H9 (cell line): ENCODE data around the gene BATF. TPM values are rescaled to one million over a fixed set of nuclear protein-coding genes. Genes with fewer than 3 reads are reported as not detected.

ENCODE experiments used
- DNase-seq: peaks from one replicate; pipeline ENCODE4 v3.0.0-alpha.2; 2017
- H2AFZ ChIP-seq: one replicate; pipeline ENCODE4 v1.6.1; 2013; ENCODE audit warnings: mild to moderate bottlenecking, low read length, control low read depth, moderate library complexity
- H2AK5ac ChIP-seq: 2 replicates; pipeline ENCODE4 v1.6.1; 2013; ENCODE audit warnings: low read length, control low read depth, mixed read lengths; ENCODE audit not compliant: insufficient read length
- H2BK120ac ChIP-seq: one replicate; pipeline ENCODE4 v1.6.1; 2013; ENCODE audit warnings: low read depth, mild to moderate bottlenecking, low read length, control low read depth, inconsistent platforms; ENCODE audit not compliant: poor library complexity, severe bottlenecking
- H2BK12ac ChIP-seq: 2 replicates; pipeline ENCODE4 v1.6.1; 2013; ENCODE audit warnings: low read length, control low read depth, mixed read lengths, low read depth; ENCODE audit not compliant: insufficient read length
- H2BK15ac ChIP-seq: 2 replicates; pipeline ENCODE4 v1.6.1; 2013; ENCODE audit warnings: low read depth, low read length, control low read depth
- H2BK20ac ChIP-seq: one replicate; pipeline ENCODE4 v1.6.1; 2013; ENCODE audit warnings: low read depth, mild to moderate bottlenecking, low read length, control low read depth, inconsistent platforms; ENCODE audit not compliant: poor library complexity, severe bottlenecking
- H2BK5ac ChIP-seq: 2 replicates; pipeline ENCODE4 v1.6.1; 2013; ENCODE audit warnings: low read length, control low read depth, mixed read lengths; ENCODE audit not compliant: insufficient read length
- H3K14ac ChIP-seq: 2 replicates; pipeline ENCODE4 v1.6.1; 2013; ENCODE audit warnings: low read length, control low read depth; ENCODE audit not compliant: insufficient read depth
- H3K18ac ChIP-seq: 2 replicates; pipeline ENCODE4 v1.6.1; 2013; ENCODE audit warnings: low read depth, mild to moderate bottlenecking, mixed read lengths, low read length, control low read depth; ENCODE audit not compliant: insufficient read length
- H3K23ac ChIP-seq: 2 replicates; pipeline ENCODE4 v1.6.1; 2013; ENCODE audit warnings: low read length, control low read depth, mixed read lengths, low read depth; ENCODE audit not compliant: insufficient read length
- H3K23me2 ChIP-seq: 2 replicates; pipeline ENCODE4 v1.6.1; 2013; ENCODE audit warnings: low read depth, mild to moderate bottlenecking, mixed read lengths, low read length, control low read depth; ENCODE audit not compliant: insufficient read length, poor library complexity, severe bottlenecking
- H3K27ac ChIP-seq: 2 replicates; pipeline ENCODE4 v1.5.1; 2013; ENCODE audit warnings: low read length, control low read depth, mixed read lengths, low read depth; ENCODE audit not compliant: insufficient read length
- H3K27me3 ChIP-seq: 2 replicates; pipeline ENCODE4 v1.6.1; 2013; ENCODE audit warnings: low read length, control low read depth, inconsistent platforms; ENCODE audit not compliant: insufficient read depth
- H3K4ac ChIP-seq: 2 replicates; pipeline ENCODE4 v1.6.1; 2013; ENCODE audit warnings: low read depth, mild to moderate bottlenecking, control low read depth, inconsistent platforms, low read length, moderate library complexity
- H3K4me1 ChIP-seq: 2 replicates; pipeline ENCODE4 v1.6.1; 2013; ENCODE audit warnings: low read length, control low read depth, inconsistent platforms; ENCODE audit not compliant: insufficient read depth
- H3K4me2 ChIP-seq: 2 replicates; pipeline ENCODE4 v1.6.1; 2013; ENCODE audit warnings: low read length, control low read depth, mixed read lengths; ENCODE audit not compliant: insufficient read length, insufficient read depth
- H3K56ac ChIP-seq: 2 replicates; pipeline ENCODE4 v1.6.1; 2013; ENCODE audit warnings: low read depth, mild to moderate bottlenecking, mixed read lengths, low read length, control low read depth; ENCODE audit not compliant: insufficient read length
- H3K79me1 ChIP-seq: 2 replicates; pipeline ENCODE4 v1.6.1; 2013; ENCODE audit warnings: low read depth, mild to moderate bottlenecking, moderate library complexity, low read length, control low read depth, inconsistent platforms; ENCODE audit not compliant: insufficient read depth, poor library complexity, severe bottlenecking
- H3K79me2 ChIP-seq: 2 replicates; pipeline ENCODE4 v1.6.1; 2013; ENCODE audit warnings: low read length, control low read depth, inconsistent platforms; ENCODE audit not compliant: insufficient read depth
- H3K9ac ChIP-seq: 2 replicates; pipeline ENCODE4 v1.6.1; 2013; ENCODE audit warnings: low read length, control low read depth, mixed read lengths; ENCODE audit not compliant: insufficient read length; ENCODE audit errors: extremely low read depth
- H3K9me3 ChIP-seq: one replicate; pipeline ENCODE4 v1.6.1; 2013; ENCODE audit warnings: low read depth, low read length, inconsistent platforms; ENCODE audit not compliant: control insufficient read depth
- H3T11ph ChIP-seq: one replicate; pipeline ENCODE4 v1.6.1; 2013; ENCODE audit warnings: mild to moderate bottlenecking, low read length, control low read depth, inconsistent platforms
- H4K20me1 ChIP-seq: one replicate; pipeline ENCODE4 v1.6.1; 2013; ENCODE audit not compliant: control insufficient read depth, insufficient read length, insufficient read depth
- H4K5ac ChIP-seq: 2 replicates; pipeline ENCODE4 v1.6.1; 2013; ENCODE audit warnings: low read depth, mild to moderate bottlenecking, mixed read lengths, low read length, control low read depth; ENCODE audit not compliant: insufficient read length
- H4K8ac ChIP-seq: replicated peaks from 2 replicates; pipeline ENCODE4 v1.6.1; 2013; ENCODE audit warnings: low read length, control low read depth, mixed read lengths, low read depth; ENCODE audit not compliant: insufficient read length
- H4K91ac ChIP-seq: 2 replicates; pipeline ENCODE4 v1.6.1; 2013; ENCODE audit warnings: low read depth, mild to moderate bottlenecking, moderate library complexity, mixed read lengths, low read length, control low read depth; ENCODE audit not compliant: insufficient read length
- H3K27ac Mint-ChIP-seq, 3 experiments: 2 replicates in 2 of 3; 3 replicates in 1 of 3; pipeline ENCODE4 v1.8.0; 2020 to 2021; ENCODE audit warnings: mixed read lengths in 3 of 3, mild to moderate bottlenecking in 1 of 3, moderate library complexity in 1 of 3
- H3K27me3 Mint-ChIP-seq: 2 replicates; pipeline ENCODE4 v1.8.0; 2021; ENCODE audit warnings: low read depth, mild to moderate bottlenecking, moderate library complexity, mixed read lengths
- H3K36me3 Mint-ChIP-seq, 3 experiments: 2 replicates in 2 of 3; 3 replicates in 1 of 3; pipeline ENCODE4 v1.8.0; 2020 to 2021; ENCODE audit warnings: low read depth in 3 of 3, mixed read lengths in 3 of 3; ENCODE audit not compliant: insufficient read depth in 1 of 3
- H3K4me1 Mint-ChIP-seq, 2 experiments: 2 replicates each; pipeline ENCODE4 v1.8.0; 2020; ENCODE audit warnings: mixed read lengths in 2 of 2
- H3K4me3 Mint-ChIP-seq, 2 experiments: 2 replicates in 1 of 2; 3 replicates in 1 of 2; pipeline ENCODE4 v1.8.0; 2020 to 2021; ENCODE audit warnings: mild to moderate bottlenecking in 2 of 2, mixed read lengths in 2 of 2, moderate library complexity in 1 of 2
- H3K9me3 Mint-ChIP-seq, 2 experiments: 2 replicates in 1 of 2; 3 replicates in 1 of 2; pipeline ENCODE4 v1.8.0; 2020; ENCODE audit warnings: mild to moderate bottlenecking in 2 of 2, mixed read lengths in 2 of 2, moderate library complexity in 1 of 2
- CTCF ChIP-seq: fragments of 200-600 bp; sonication (generic); conservative IDR thresholded peaks from 3 replicates; pipeline ENCODE4 v1.8.0; 2021; ENCODE audit warnings: antibody characterized with exemption, mild to moderate bottlenecking
- WGBS: extraction: QIAGEN DNeasy Blood & Tissue Kit; methylation state at CpG from one replicate; pipeline ENCODE4 v1.1.7; 2013; ENCODE audit warnings: missing lambda C conversion rate, low lambda C conversion rate, mixed read lengths; ENCODE audit not compliant: insufficient read length; ENCODE audit errors: extremely low coverage; 5-methylcytosine and 5-hydroxymethylcytosine counted together
- total RNA-seq: library from RNA; stranded (reverse); gene quantifications from 2 replicates; pipeline ENCODE4 v1.2.1, GENCODE V29; 2021

Gene BATF
- total RNA-seq, 1 experiment from 2014 or later: not detected

DNA sequence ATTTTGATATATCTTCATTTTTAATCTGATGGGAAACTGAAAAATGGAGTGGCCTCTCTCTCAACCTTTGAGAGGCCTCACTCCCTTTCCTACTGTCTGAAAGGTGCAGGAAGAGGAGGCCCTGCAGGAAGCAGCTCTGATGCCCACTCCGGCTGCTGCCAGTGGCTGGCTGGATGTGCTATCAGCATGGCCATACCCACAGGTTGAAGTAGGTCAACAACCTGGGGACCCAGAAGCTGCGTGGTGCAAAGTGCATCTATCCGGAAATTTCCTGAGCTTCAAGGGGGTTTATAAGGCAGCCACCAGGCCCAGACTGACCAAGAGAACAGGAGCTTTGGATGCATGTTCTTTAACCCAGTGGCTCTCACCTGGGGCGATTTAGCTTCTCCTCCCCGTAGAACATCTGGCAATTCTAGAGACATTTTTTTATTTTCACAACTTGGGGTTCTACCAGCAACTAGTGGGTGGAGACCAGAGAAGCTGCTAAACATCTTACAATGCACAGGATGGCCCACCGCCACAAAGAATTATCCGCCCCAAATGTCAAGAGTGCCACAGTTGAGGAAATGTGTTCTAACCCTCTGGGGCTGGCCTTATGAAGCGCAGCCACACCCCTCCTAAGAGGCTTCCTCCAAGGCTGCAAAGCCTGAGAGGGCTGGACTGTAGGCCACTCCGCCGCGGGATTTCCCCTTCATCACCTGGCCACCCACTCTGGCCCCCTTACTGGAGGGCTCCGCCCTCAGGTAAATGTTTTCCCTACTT, 8.2 kb upstream of the BATF start:
- Histone ChIP-seq H2AK5ac (no peak overlapping the region), H3K23me2 (peaks cover 3% of the 10 kb centered on the region), H3K18ac (no peak overlapping the region), H3K4me1 (no peaks in the 10 kb centered on the region; the same call in 1 of the 2 replicates), H3K4me2 (no peak overlapping the region), H2AFZ (no peak overlapping the region), H2BK20ac (no peak overlapping the region), H3K9me3 (no peaks in the 10 kb centered on the region), H2BK5ac (no peak overlapping the region), H4K20me1 (no peaks in the 10 kb centered on the region), H4K91ac (no peak overlapping the region), H2BK15ac (no peak overlapping the region), H4K5ac (no peak overlapping the region), H3K14ac (no peak overlapping the region), H3K56ac (no peak overlapping the region), H3K23ac (no peak overlapping the region), H3K27ac (no peak overlapping the region), H2BK12ac (no peak overlapping the region), H3T11ph (no peak overlapping the region), H3K4ac (no peak overlapping the region), H3K9ac (no peak overlapping the region), H3K79me1 (no peaks in the 10 kb centered on the region), H3K79me2 (no peaks in the 10 kb centered on the region), H2BK120ac (no peak overlapping the region), H4K8ac (no peak overlapping the region), H3K27me3 (no peaks in the 10 kb centered on the region)
- H3K36me3 Mint-ChIP-seq: no peaks in the 10 kb centered on the region; a peak in 1 of 7 replicates
- DNase-seq: no peak
- H3K27me3 Mint-ChIP-seq: no peaks in the 10 kb centered on the region
- H3K27ac Mint-ChIP-seq: no peak overlapping the region
- no peak overlapping the region for H3K4me3 Mint-ChIP-seq
- H3K4me1 Mint-ChIP-seq: peaks cover 10 to 18% of the 10 kb centered on the region in 2 experiments
- TF ChIP-seq CTCF: no peak
- WGBS: no CpG with 5 or more reads among the region's 12 CpGs
- H3K9me3 Mint-ChIP-seq: peaks cover 0 to 3% of the 10 kb centered on the region in 2 experiments; a peak in 2 of 5 replicates
